SK-N-SH treated with all-trans-retinoic acid at 6 μM for 48 hours (cell line): ENCODE data around the gene RLBP1.

Experiments
- BACH2 ChIP-seq: fragments of 250-450 bp; sonication (Bioruptor Pico); IDR thresholded peaks from 2 replicates; pipeline ENCODE4 v1.9.0; 2021; ENCODE audit warnings: mild to moderate bottlenecking, borderline replicate concordance
- CREB5 ChIP-seq: fragments of 250-450 bp; sonication (Bioruptor Pico); IDR thresholded peaks from 2 replicates; pipeline ENCODE4 v1.5.1; 2020; ENCODE audit warnings: low read depth, mild to moderate bottlenecking, moderate library complexity
- ESRRG ChIP-seq: fragments of 250-450 bp; sonication (Bioruptor Pico); IDR thresholded peaks from 2 replicates; pipeline ENCODE4 v1.6.1; 2021; ENCODE audit warnings: mild to moderate bottlenecking
- GLIS3 ChIP-seq: fragments of 250-450 bp; sonication (Bioruptor Pico); IDR thresholded peaks from 2 replicates; pipeline ENCODE4 v1.5.0; 2020; ENCODE audit warnings: mild to moderate bottlenecking, moderate library complexity
- PPARA ChIP-seq: fragments of 250-450 bp; sonication (Bioruptor Pico); IDR thresholded peaks from 2 replicates; pipeline ENCODE4 v1.5.0; 2020; ENCODE audit warnings: mild to moderate bottlenecking, borderline replicate concordance

GRCh38 chr15:89217031-89217430, 4.3 kb downstream of the RLBP1 start:
- TF ChIP-seq ESRRG (no peak), CREB5 (CRISPR knock-in tag) (no peak), GLIS3 (no peak), BACH2 (no peak), PPARA (CRISPR knock-in tag) (no peak)
